ENCODE data around the gene ZNF433.
"Not testable (repeated sequence)": the region's sequence is repeated elsewhere in the genome, so short reads cannot be mapped to it uniquely, and the experiment has no call there.

ZNF433 gene

GRCh38 chr19:12035220-12036172, at the start of gene ZNF433:
TSS of gene ZNF433 (minus strand) at chr19:12035679. CDS start at chr19:12035539, 140 bp downstream.
- peak; percentile 80 for DNase-seq

- not testable (repeated sequence) for DNase-seq
Observed at GRCh38 chr19:12083336-12083735, 47.9 kb upstream of the ZNF433 start.

GRCh38 chr19:12077375-12077774, 41.9 kb upstream of the ZNF433 start:
- DNase-seq: no peak

GRCh38 chr19:12076331-12076730, 40.9 kb upstream of the ZNF433 start:
- not testable (repeated sequence) for DNase-seq

DNA sequence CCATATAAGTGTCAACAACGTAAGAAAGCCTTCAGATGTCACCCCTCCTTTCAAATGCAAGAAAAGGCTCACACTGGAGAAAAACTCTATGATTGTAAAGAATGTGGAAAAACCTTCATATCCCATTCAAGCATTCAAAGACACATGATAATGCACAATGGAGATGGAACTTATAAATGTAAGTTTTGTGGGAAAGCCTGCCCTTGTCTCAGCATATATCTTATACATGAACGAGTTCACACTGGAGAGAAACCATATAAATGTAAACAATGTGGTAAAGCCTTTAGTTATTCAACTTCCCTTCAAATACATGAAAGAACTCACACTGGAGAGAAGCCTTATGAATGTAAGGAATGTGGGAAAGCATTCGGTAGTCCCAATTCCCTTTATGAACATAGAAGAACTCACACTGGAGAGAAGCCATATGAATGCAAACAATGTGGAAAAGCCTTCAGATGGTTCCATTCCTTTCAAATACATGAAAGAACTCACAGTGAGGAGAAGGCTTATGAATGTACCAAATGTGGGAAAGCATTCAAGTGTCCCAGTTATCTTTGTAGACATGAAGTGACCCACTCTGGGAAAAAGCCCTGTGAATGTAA, 40.2 kb upstream of the ZNF433 start:
- DNase-seq: no peak

DNA sequence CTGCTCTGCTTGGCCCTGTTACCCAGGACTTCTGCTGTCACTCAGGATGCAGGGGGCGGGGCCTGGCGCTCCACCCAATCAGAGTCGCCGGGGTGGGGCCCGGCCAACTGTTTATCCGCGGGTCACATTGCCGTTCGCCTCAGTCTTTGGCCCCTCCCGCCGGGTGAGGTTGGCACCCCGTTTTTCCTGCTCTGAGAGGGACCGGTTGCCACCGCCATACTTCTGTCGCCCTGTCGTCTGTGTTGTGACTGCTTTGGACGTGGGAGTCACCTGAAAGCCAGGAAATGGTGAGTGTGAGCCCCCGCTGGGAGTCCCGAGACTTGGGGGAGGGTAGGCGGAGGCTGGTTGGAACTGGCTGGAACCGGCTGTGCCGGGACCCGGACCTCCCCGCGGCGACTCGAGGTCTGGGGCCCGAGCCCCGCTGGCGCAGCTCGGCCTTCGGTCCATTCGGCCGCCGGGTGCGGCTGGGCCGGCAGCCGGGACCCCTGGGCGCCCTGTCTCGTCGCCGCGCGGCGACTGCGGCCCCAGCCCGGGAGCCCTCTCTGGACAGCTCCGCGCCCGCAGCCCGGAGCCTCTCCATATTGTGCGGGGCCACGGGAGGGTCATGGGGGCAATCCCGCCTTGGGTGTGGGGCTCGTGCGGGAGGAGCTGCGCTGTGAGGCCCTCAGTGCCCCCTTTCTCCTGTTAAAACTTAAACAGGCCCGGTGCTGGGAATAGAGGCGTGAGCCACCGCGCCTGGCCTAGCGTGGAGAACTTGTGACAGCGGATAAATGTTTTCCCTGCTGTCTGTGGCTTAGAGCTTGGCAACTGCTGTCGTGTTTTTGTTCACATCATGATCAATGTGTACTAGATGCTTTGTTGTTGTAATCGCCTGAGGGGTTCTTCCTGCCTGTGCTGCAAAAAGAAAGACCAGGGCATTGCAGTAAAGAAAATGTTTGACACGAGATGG, 29.4 kb upstream of the ZNF433 start, which contains the start of gene ZNF844:
Gene ZNF844 (plus strand): TSS at position 142 of the 949 bp plus-strand sequence. CDS start 143 bp downstream, at position 285.
- peak; percentile 70 for DNase-seq

DNA sequence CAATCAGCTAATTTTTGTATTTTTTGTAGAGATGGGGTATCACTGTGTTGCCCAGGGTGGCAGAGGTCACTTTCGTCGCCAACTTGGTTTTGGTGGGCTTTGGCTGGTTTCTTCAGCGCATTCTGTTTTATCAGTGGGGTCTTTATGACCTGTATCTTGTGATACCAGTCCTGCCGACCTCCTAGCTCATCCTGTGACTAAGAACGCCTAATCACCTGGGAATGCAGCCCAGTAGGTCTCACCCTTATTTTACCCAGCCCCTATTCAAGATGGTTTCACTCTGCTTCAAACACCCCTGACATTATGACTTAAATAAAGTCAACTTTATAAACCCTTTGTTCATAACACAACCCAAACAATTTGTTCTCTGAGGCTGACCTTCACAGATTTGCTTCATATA, 20.3 kb upstream of the ZNF433 start:
- DNase-seq: no peak

DNA sequence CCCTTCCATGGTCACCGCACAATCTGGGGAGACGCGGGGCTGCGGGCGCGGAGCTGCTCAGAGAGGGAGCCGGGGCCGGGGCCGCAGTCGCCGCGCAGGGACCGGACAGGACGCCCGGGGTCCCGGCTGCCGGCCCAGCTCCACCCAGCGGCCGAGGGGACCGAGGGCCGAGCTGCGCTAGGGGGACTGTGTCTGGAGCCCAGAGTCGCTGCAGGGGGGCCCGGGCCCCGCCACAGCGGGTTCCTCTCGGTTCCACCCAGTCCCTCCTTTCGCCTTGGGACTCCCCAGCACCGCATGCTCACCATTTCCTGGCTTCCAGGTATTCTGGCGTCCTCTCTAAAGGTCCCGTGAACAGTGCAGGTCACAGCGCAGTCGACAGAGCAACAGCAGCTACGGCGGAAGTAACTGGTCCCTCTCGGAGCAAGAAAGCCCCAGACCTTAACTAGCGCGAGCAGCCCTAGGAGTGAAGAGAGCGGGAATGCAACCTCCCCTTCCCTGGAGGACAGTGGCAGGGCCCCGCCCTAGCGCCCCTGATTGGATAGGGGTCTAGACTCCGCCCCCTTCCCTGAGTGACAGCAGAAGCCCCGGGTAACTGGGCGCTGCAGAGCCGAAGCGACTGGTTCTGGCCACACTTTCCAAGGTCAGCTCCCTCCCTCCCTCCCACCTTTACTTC, 17.2 kb upstream of the ZNF433 start, which contains the start of gene ZNF878:
Gene ZNF878 (minus strand): TSS at position 465 of the 673 bp plus-strand sequence. CDS start 160 bp downstream, at position 305.
- DNase-seq: peak; percentile 85

DNA sequence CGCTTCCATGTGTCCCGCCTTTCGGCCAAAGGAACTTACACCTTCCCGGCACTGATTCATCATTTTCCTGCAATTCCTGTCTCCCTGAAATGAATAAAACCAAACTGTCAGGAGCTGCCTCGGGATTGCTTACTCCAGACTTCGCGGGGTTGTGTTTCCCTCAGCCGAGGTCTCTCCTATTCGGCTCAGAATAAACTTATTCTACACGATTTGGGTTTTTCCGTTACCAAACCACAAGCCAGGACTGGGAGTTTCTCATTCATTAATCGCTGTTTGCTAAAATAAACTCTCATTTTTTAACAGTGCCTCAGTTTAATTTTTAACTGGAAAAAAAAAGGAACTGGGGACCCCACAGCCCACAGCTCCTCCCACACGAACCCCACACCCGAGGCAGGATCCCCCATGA, 16.6 kb upstream of the ZNF433 start:
- no peak for DNase-seq

GRCh38 chr19:12047868-12048267, 12.4 kb upstream of the ZNF433 start:
- no peak for DNase-seq

- no peak for DNase-seq
Observed at GRCh38 chr19:12043752-12044422, 8.4 kb upstream of the ZNF433 start.

DNA sequence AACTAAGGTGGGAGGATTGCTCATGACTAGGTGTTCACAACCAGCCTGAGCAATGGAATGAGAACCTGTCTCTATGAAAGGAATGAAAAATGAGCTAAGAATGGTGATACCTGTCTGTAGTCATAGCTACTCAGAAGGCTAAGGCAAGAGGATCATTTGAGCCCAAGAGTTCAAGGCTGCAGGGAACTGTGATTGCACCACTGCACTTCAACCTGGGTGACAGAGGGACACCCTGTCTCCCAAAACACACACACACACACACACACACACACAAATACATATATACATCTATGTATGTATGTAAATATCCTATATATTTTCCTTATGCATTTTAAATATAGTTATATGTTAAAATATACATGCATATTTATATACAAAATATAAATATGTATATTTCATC, 7.4 kb upstream of the ZNF433 start:
- DNase-seq: no peak

DNA sequence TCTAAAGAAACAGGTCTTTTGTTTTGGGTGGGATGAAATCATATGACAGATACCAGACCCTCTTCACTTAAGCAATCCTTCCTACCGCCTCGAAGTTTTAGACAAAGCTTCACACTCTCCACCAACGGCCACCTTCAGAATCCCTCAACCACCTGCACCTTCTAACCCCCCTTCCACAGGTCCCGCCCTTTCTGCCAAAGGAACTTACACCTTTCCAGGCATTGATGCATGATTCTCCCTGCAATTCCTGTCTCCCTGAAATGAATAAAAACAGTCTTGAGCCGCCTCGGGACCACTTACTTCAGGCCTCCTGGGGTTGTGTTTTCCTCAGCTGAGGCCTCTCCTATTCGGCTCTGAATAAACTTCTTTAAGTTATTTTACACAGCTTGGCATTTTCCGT, 859 bp downstream of the ZNF433 start:
- no peak for DNase-seq

GRCh38 chr19:12034198-12034597, 1.3 kb downstream of the ZNF433 start:
- DNase-seq: no peak

DNA sequence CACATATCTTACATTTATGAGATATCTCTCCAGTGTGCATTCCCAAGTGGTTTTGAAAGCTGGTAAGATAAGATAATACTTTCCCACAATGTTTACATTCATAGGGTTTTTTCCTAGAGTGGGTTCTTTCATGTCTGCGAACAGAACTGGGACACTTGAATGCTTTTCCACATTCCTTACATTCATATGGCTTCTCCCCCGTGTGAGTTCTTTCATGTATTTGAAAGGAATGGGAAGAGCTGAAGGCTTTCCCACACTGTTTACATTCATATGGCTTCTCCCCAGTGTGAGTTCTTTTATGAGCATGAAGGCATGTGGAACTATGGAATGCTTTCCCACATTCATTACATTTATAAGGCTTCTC, 19.7 kb downstream of the ZNF433 start:
- DNase-seq: no peak

DNA sequence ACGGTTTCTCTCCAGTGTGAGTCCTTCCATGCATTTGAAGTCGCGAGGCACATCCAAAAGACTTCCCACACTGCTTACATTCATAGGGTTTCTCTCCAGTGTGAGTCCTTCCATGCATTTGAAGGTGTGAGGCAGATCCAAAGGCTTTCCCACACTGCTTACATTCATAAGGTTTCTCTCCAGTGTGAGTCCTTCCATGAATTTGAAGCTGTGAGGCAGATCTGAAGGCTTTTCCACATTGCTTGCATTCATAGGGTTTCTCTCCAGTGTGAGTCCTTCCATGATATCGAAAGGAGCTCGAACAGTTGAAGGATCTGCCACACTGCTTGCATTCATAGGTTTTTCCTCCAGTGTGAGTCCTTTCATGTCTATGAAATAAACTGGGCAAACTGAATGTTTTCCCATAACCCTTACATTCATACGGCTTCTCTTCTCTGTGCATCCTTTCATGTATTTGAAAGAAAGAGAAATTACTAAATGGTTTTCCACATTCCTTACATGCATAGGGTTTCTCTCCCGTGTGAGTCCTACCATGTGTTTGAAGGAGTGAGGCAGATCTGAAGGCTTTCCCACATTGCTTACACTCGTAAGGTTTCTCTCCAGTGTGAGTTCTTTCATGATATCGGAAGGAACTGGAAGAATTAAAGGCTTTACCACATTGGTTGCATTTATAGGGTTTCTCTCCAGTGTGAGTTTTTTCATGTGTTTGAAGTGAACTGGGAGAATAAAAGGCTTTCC, 20.3 kb downstream of the ZNF433 start:
- no peak for DNase-seq

DNA sequence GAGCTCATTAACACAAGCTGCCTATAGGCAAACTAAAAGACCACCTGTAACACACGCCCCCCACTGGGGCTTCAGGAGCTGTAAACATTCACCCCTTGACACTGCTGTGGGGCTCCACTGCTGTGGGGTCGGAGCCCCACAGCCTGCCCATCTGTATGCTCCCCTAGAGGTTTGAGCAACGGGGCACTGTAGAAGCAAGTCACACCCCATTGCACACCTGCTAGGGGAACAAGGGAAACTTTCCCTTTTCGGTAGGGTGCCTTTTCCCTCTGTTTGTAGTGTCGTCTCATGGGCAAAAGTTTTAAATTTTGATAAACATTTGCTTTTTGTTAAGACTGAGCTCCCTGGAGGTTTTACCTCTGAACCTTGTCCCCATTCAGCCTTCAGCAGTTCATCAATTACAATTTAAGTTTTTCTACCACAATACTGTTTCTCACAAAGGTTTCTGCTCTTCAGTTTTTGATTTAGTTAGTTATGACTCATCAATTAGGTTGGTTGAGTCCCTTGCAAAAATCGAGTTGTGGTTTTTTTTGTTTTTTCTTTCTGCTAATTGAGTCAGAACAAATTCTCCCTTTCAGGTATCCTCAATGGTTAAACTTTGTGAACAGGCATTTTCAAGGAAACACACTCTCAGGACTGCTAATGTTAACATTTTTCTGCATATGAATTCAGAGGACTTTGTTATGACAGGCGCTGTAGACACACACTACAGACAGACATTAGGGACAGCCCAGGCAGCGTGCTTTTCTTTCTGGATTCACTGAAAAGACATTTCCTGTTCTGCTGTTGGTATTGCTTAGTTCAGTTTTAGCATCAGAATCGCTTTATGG, 35.1 kb downstream of the ZNF433 start:
- no peak for DNase-seq

DNA sequence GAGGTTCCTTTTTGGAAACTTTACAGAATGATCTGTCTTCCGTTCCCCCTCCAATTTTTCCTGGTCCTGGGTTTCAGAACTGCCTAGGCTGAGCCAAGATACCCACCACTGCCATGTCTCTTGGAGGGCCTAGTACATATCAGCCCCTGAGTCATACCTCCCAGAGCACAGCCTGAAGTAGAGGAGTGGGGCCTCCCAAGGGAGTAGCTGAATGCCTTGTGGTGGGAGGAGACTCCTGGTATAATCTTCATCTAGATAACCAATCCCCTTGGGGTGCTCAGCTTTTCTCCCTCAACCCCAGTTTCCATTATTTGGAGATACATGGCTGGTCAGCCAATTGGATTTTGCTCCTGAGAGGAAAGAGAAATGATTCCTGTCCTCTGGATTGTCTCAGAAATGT, 40.3 kb downstream of the ZNF433 start:
- DNase-seq: no peak

DNA sequence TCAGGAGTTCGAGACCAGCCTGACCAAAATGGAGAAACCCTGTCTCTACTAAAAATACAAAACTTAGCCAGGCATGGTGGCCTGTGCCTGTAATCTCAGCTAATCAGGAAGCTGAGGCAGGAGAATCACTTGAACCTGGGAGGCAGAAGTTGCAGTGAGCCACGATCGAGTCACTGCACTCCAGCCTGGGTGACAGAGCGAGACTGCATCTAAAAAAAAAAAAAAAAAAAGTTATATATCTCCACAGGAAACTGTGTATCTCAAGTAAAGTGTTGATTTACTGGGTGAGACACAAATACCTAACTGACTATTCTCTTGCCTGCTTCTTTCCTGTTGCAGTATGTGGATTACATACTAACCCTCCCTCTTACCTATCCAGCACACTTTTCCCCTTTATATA, 43.6 kb downstream of the ZNF433 start:
- DNase-seq: not testable (repeated sequence)

GRCh38 chr19:11989112-11989456, 46.4 kb downstream of the ZNF433 start:
- DNase-seq: no peak
